Uterus (tissue), 2 donors: ENCODE measurements around the gene HOXD10.

Experiments
- POLR2A ChIP-seq, 2 donors: fragments of 450-650 bp; IDR thresholded peaks; one replicate each; pipeline ENCODE4 v1.6.1; 2016; ENCODE audit warnings: antibody characterized with exemption in 2 of 2, mild to moderate bottlenecking in 1 of 2, moderate library complexity in 1 of 2
- TF ChIP-seq, protein P1 (sequence below), 4 experiments: fragments of 200-600 bp in 2 of 4; fragments of 450-650 bp in 2 of 4; sonication (generic) in 2 of 4; IDR thresholded peaks; one replicate each; pipeline ENCODE4 v1.5.1; 2016 to 2019; ENCODE audit warnings: antibody characterized with exemption in 4 of 4, mild to moderate bottlenecking in 2 of 4, moderate library complexity in 1 of 4

DNA sequence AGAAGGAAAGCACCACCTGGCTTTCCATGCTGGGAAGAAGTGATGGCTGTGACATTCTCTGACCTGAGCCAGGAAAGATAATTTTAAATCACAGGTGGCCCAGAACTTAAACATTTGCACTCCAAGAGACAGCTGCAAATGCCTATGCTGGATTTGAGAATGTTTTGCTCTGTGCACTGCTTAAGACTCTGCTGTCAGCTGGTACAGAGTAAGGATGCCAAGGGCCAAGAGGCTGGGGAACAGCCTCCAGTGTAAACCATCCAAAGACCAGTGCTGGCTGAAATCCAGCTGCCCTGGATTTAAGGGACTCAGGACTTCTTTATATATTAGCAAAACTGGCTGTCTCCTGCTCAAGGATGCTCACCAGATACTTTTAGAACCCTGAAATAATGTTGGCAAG is 16.8 kb downstream of the HOXD10 start:
- no peak for TF ChIP-seq POLR2A (IDR thresholded peaks at IDR 0.05)
- TF ChIP-seq, protein P1, sequence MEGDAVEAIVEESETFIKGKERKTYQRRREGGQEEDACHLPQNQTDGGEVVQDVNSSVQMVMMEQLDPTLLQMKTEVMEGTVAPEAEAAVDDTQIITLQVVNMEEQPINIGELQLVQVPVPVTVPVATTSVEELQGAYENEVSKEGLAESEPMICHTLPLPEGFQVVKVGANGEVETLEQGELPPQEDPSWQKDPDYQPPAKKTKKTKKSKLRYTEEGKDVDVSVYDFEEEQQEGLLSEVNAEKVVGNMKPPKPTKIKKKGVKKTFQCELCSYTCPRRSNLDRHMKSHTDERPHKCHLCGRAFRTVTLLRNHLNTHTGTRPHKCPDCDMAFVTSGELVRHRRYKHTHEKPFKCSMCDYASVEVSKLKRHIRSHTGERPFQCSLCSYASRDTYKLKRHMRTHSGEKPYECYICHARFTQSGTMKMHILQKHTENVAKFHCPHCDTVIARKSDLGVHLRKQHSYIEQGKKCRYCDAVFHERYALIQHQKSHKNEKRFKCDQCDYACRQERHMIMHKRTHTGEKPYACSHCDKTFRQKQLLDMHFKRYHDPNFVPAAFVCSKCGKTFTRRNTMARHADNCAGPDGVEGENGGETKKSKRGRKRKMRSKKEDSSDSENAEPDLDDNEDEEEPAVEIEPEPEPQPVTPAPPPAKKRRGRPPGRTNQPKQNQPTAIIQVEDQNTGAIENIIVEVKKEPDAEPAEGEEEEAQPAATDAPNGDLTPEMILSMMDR (IDR thresholded peaks at IDR 0.05), result no peak
